Islet precursor cell (in vitro differentiated cells): Measurements from ENCODE around the gene CCDC126.
"Not testable (repeated sequence)": the region's sequence is repeated elsewhere in the genome, so short reads cannot be mapped to it uniquely, and the experiment has no call there.

ENCODE experiments used
- DNase-seq: peaks from one replicate; pipeline ENCODE4 v3.0.0-alpha.2; 2018

CCDC126 gene

GRCh38 chr7:23633417-23633816, 36.2 kb downstream of the CCDC126 start:
- DNase-seq = no peak

- no peak for DNase-seq
These were observed 48.6 kb downstream of the CCDC126 start for GRCh38 chr7:23645822-23646221.

DNA sequence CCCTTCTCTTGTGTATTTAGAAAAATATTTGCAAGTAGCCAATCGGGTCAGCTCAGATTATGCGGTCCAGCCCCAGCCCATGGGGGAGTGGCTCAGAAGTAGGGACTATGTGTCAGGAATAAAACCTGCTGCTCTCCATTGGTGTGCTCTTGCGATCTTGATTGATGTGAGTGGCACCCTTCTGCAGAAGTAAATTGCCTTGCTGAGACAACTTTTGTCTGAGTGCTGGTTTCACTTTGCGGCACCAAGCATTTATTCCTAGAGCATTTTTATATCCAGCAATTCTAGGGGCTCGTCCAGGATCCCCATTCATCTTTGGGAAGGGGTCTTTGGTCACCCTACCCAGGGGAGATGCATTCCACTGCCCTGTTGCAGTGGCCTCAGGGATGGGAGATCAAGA, 56.8 kb downstream of the CCDC126 start:
- no peak for DNase-seq

DNA sequence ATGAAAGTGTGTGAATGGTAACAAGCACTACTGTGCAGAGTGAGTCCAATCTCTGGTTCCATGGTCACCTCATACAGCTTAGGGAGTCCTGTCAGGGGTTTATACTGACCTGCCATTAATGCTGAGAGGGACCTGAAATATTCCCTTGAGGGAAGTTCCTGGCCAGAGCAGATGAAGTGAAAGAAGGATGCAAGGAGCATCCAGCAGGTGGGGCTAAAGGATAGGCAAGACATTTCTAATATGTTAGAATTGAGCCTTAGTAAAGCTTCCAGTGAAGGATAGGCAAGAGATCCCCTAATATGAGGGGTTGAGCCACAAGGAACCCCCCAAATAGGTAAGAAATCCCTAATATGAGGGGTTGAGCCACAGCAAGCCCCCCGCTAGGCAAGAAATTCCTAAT, 57.3 kb downstream of the CCDC126 start:
- DNase-seq = peak; percentile 62

DNA sequence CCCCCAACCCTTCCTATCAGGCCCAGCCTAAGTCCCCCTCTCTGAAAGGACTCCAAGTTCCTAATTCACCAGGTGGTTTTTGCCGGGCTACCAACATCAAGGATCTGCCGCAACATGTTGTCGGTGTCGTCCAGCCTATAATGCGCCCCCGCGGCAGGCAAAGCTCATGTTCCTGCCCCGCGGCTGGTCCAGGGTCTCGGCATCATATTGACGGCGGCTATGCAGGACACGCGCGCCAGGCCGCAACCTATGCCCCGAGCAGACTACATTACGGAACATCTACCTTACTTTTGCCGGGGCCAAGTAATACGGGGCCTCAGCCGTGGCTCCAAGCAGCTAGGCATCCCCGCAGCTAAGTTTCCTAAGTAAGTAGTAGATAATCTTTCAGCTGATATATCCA, 58.3 kb downstream of the CCDC126 start:
- no peak for DNase-seq

DNA sequence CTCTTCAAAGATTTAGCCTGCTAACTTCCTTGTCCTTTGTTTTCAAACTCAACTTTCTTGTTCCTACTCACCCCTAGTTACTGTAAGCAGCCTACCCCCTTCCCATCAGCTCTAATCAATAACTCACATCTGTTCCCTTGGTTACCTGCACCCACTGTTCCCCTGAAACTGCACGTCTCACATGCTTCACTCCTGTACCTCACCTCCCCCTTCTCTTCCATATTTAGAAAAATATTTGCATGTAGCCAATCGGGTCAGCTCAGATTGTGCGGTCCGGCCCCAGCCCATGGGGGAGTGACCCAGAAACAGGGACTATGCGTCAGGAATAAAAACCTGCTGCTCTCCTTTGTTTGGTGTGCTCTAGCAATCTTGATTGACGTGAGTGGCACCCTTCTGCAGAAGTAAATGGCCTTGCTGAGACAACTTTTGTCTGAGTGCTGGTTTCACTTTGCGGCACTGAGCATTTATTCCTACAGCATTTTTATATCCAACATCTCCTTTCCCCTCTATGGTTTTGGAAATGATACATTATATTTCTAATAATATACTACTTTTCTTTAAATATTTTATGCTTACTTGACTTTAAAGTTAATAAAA, 61.7 kb downstream of the CCDC126 start:
- DNase-seq = no peak

- DNase-seq = no peak
These were observed 64.2 kb downstream of the CCDC126 start for GRCh38 chr7:23661385-23661784.

GRCh38 chr7:23662124-23662983, 65.2 kb downstream of the CCDC126 start:
- DNase-seq = no peak

DNA sequence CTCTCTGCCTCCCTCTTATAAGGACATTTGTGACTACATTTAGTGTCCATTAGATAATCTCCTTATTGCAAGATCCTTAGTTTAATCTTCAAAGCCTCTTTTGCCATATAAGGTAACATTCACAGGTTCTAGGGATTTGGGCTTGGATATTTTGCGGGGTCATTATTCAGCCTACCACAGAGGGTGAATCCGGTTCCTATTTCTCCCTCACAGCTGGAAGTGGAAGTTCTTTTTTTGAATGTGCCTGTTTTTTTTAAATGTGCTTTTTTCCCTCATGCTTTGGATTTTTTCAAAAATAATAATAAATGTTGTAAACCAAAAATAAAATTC, 65.8 kb downstream of the CCDC126 start:
- DNase-seq = no peak

- DNase-seq = no peak
These were observed 66.9 kb downstream of the CCDC126 start for GRCh38 chr7:23664122-23664521.

DNA sequence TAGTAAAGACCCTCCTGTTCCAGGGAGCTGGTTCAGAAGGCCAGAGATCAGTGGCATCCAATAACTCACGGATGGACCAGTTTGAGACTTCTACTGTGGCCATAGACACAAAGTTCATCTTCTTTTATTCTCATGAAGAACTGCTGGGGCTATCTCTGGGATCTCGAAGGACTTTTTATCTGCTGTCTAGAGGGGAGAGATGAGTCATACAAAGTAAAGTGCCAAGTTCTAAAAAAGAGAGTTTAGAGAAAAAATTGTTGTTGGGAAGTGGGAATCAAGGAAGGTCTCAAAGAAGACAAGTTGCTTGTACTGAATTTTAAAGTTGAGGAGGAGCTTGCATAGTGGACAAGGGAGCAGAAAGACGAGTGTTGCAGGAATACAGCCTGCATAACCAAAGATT, 74.9 kb downstream of the CCDC126 start:
- no peak for DNase-seq

- peak; percentile 94 for DNase-seq
These were observed 82.8 kb downstream of the CCDC126 start, which contains the start of gene FAM221A for GRCh38 chr7:23679898-23680413. Gene FAM221A (plus strand): TSS chr7:23680199. CDS start chr7:23680219, 20 bp downstream.

DNA sequence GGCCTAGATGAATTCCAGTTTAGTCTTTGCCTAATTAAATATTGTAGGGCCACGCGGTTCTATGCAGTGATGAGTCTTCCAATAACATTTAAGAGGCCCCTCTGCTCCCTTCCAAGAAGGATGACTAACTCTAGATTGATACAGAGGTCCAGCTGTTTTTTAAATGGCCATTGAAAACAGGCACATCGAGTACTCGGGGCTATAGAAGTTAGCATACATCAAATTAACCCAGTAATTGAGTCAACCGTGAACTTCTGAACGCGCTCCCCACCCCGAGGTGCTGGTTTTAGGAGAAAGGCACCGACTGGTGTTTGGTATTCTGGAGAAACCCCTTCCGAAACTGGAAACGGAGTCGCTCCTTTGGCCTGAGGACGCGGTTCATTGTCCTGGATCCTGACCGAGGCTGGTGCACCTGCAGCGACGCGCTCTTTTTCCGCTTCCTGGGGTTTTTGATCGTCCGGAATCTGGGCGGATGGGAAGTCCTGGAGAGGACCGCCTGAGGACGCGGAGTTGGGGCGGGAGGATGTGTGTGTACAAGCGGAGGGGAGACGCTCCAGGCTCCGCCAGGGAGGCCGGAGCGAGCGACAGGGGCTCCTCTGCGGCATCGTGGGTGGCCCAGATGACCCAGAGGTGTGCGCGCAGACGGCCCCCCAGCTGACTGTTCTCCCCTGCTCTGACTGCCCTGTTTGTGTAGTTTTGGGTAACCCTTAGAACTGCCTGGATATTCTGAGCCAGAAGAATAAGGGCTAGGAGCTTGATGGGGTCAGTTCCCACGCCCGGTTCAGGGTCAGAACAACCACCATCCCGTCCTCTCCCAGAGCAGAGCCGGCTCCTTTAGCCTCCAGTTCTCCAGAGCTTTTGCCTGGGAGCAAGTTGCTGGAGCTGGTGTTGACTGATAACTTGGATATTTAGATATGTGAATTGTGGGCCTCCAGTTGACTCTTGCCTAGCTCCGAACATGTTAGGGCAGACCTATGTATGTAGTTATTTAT, 83.5 kb downstream of the CCDC126 start:
- peak; percentile 89 for DNase-seq

GRCh38 chr7:23684041-23684440, 86.9 kb downstream of the CCDC126 start:
- not testable (repeated sequence) for DNase-seq

- DNase-seq = no peak
These were observed 88.5 kb downstream of the CCDC126 start for GRCh38 chr7:23685731-23686130.

- no peak for DNase-seq
These were observed 89.8 kb downstream of the CCDC126 start for GRCh38 chr7:23687011-23687410.

DNA sequence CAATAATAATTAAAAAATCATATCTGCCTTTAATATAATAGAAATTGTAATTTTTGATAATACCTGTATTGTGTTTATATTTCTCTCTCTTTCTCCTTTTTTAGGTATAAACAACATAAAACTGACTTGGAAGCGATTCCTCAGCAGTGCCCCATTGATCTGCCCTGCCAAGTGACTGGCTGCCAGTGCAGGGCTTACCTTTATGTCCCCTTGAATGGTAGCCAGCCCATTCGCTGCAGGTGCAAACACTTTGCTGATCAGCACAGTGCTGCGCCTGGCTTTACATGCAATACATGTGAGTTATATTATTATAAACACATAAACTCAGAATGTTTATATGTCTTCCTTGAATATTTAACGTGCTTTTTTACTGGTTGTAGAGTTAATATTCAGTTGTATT, 92.0 kb downstream of the CCDC126 start:
- DNase-seq = no peak

DNA sequence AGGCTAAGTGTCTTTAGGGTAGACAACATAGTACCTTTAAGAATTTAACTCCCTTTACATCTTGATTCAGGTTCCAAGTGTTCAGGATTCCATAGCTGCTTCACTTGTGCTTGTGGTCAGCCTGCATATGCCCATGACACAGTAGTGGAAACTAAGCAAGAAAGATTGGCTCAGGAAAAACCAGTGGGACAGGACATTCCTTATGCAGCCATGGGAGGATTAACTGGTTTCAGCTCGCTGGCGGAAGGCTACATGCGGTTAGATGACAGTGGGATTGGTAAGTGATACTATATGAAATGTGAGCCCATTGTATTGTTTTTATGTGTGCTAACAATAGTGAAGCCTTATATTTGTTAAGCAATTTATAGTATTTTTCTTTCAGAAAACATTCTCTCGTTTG, 94.1 kb downstream of the CCDC126 start:
- peak; percentile 73 for DNase-seq

DNA sequence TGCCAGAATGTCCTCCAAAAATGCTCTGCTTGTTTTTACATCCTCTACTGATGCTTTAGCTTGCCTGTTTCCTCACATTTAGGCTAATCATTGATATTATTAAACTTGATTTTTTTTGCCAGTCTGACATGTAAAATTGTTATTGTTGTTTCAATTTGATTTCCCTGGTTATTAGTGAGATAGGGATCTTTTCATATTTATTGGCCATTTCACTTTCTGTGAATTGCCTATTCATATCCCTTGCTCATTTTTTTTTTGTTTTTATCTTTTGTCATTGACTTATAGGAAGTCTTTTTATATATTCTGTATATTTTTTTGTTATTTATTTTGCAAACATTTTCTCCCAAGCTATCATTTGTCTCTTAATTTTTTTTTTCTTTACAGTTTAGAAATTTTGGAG, 96.0 kb downstream of the CCDC126 start:
- DNase-seq = no peak
